Fibroblast of lung (primary cell): ENCODE results near the gene MYD88.

Experiments used
- CTCF ChIP-seq, 2 donors: IDR thresholded peaks in 1 of 2; conservative IDR thresholded peaks in 1 of 2; 1 replicate in 1 of 2; 2 replicates in 1 of 2; pipeline ENCODE4 v1.5.1; 2011 to 2012; ENCODE audit warnings: low read length in 2 of 2, control low read depth in 1 of 2, inconsistent platforms in 1 of 2, low read depth in 1 of 2, mild to moderate bottlenecking in 1 of 2
- EZH2 ChIP-seq: IDR thresholded peaks from 2 replicates; pipeline ENCODE4 v1.5.1; 2012; ENCODE audit warnings: low read length, control low read depth, mild to moderate bottlenecking; ENCODE audit errors: missing control alignments

- TF ChIP-seq CTCF (conservative IDR thresholded peaks at IDR 0.05 in 1 of 2, IDR thresholded peaks at IDR 0.05 in 1 of 2; ENCODE audit: low read depth in 1 of 2, low read length in 2 of 2), result no peak
- no peak for TF ChIP-seq EZH2
Observed at GRCh38 chr3:38099518-38099917, 38.9 kb upstream of the MYD88 start.
